Thoracic aorta (tissue), 2 donors: ENCODE measurements around the gene DNM3. TPM values are rescaled to one million over a fixed set of nuclear protein-coding genes. Genes with fewer than 3 reads are reported as not detected.

ENCODE experiments used
- ATAC-seq: fragments of 150-250 bp; one replicate; pipeline ENCODE4 v1.8.0; 2017; ENCODE audit warnings: low read depth; ENCODE audit not compliant: insufficient number of reproducible peaks, low FRiP score
- DNase-seq: peaks from one replicate; pipeline ENCODE4 v3.0.0-alpha.2; 2020; ENCODE audit warnings: low spot score
- H3K27ac ChIP-seq, 2 donors: fragments of 200-600 bp; sonication (generic); 1 replicate in 1 of 2; 2 replicates in 1 of 2; pipeline ENCODE4 v1.5.1; 2016; ENCODE audit warnings: mild to moderate bottlenecking in 2 of 2, moderate library complexity in 2 of 2
- H3K27me3 ChIP-seq: fragments of 200-600 bp; sonication (generic); replicated peaks from 2 replicates; pipeline ENCODE4 v1.6.0; 2016; ENCODE audit warnings: mild to moderate bottlenecking; ENCODE audit not compliant: insufficient read depth
- H3K36me3 ChIP-seq: fragments of 200-600 bp; sonication (generic); one replicate; pipeline ENCODE4 v1.5.1; 2016
- H3K4me1 ChIP-seq, 2 donors: fragments of 200-600 bp; sonication (generic); 1 replicate in 1 of 2; 2 replicates in 1 of 2; pipeline versions ENCODE4 v1.5.1 to v1.6.0; 2016; ENCODE audit warnings: low read depth in 2 of 2, mild to moderate bottlenecking in 1 of 2; ENCODE audit not compliant: control insufficient read depth in 1 of 2
- H3K4me3 ChIP-seq: fragments of 200-600 bp; sonication (generic); 2 replicates; pipeline ENCODE4 v1.5.1; 2016; ENCODE audit warnings: mild to moderate bottlenecking
- H3K9me3 ChIP-seq: fragments of 200-600 bp; sonication (generic); 2 replicates; pipeline ENCODE4 v1.5.1; 2016
- total RNA-seq, 2 donors: library from RNA; depleted of rRNA; stranded (reverse); fragments of >200 nt; gene quantifications; one replicate each; pipeline versions ENCODE4 v1.1.0 to v1.2.3, GENCODE V29; 2016
- TF ChIP-seq, protein P1 (sequence below): fragments of 200-600 bp; sonication (generic); IDR thresholded peaks from one replicate; pipeline ENCODE4 v1.5.1; 2019; ENCODE audit warnings: antibody characterized with exemption

Gene DNM3
- total RNA-seq, 2 donors from 2014 or later, result 5.8 to 7.5 TPM

DNA sequence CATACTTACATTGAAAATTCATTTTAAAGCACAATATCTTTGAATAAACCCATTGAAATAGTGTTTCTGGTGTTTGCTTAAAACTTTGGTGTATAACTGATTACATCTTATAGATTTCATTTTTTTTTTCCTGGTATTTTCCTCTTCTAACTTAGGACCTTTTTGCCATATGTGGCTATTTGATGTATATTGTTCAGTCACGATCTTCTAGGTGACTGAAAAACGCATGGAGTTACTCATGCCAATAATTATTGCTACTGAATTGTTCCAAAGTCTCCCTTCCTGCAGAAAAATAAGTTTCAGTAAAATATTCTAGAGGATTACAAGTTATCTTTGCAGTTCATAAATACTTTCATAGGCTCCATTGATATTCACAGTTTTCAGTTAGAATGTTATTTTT, 556.3 kb downstream of the DNM3 start:
- H3K36me3 ChIP-seq, result no peaks in the 10 kb centered on the region

DNA sequence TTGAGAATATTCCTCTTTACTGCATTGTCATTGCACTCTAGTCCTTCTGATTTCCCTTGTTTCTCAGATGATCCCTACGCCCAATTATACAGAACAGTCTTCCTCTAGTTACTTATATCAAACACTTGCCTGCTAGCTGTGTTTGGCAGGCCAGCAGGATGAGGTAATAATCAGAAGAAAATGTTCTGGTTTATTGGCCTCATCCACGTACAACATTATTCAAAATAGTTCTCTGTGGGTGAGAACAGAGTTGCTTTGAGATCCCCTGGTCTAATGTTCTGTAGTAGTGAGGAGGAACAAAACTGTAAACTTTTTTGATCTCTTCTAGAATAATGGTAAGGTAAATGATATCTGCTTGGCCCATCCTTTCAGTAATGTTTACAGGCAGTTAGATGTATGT, 556.9 kb downstream of the DNM3 start:
- Histone ChIP-seq H3K4me3 (no peak overlapping the region), H3K27ac (peak overlapping the region; percentile 91), H3K27me3 (no peaks in the 10 kb centered on the region), H3K9me3 (no peaks in the 10 kb centered on the region), H3K4me1 (peaks cover 34 to 78% of the 10 kb centered on the region in 2 donors), H3K36me3 (no peaks in the 10 kb centered on the region)
- TF ChIP-seq, protein P1, sequence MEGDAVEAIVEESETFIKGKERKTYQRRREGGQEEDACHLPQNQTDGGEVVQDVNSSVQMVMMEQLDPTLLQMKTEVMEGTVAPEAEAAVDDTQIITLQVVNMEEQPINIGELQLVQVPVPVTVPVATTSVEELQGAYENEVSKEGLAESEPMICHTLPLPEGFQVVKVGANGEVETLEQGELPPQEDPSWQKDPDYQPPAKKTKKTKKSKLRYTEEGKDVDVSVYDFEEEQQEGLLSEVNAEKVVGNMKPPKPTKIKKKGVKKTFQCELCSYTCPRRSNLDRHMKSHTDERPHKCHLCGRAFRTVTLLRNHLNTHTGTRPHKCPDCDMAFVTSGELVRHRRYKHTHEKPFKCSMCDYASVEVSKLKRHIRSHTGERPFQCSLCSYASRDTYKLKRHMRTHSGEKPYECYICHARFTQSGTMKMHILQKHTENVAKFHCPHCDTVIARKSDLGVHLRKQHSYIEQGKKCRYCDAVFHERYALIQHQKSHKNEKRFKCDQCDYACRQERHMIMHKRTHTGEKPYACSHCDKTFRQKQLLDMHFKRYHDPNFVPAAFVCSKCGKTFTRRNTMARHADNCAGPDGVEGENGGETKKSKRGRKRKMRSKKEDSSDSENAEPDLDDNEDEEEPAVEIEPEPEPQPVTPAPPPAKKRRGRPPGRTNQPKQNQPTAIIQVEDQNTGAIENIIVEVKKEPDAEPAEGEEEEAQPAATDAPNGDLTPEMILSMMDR, result no peak
- no peak for ATAC-seq
- no peak for DNase-seq

More for the DNA sequence above, 556.3 kb downstream of the DNM3 start:
- peaks cover 29 to 78% of the 10 kb centered on the region in 2 donors for H3K4me1 ChIP-seq
- TF ChIP-seq, protein P1, result no peak
- no peaks in the 10 kb centered on the region for H3K9me3 ChIP-seq
- peak overlapping the region; percentile 91 for H3K27ac ChIP-seq
- H3K27me3 ChIP-seq, result no peaks in the 10 kb centered on the region
- ATAC-seq (no peak), DNase-seq (no peak)
- H3K4me3 ChIP-seq, result no peak overlapping the region

DNA sequence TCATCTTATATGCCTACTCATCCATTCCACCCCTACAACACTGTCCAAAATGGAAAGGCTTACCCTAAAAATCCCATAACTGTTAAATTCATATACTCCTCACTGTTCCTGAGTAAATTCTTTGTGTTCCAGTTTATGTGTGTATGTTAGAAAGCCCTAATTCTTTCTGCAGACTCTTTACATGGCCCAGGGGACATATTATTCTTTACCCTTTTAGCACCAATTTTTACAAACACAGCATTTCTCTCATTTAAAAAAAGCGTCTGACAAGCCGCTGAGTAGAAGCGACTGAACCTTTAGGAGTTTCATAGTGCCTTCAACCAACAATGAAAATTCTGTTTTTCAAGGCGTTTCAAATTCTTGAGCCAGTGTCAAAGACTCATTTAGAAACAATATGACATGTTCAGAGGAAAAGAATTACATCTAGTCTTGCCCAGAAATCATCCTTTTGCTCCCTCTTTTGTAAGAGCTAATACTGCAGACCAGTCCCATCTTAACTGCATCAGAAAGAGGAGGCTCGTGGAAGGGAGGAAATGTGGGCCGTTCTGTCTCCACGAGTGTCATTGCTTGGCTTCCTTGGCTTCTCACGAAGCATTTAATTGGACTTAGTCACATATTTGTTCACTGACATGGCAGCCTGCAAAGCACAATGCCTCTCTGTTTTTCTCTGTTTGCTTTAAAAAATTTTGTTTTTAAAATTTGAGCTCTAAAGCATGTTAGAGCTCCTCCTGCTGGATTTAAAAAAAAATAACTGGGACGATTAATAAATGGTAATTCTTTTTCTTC, 557.9 kb downstream of the DNM3 start:
- DNase-seq, result peak; percentile 19
- Histone ChIP-seq H3K4me3 (peak overlapping the region; percentile 55), H3K36me3 (no peaks in the 10 kb centered on the region), H3K9me3 (no peaks in the 10 kb centered on the region), H3K27me3 (no peaks in the 10 kb centered on the region), H3K4me1 (peaks cover 36 to 78% of the 10 kb centered on the region in 2 donors), H3K27ac (peak overlapping the region; percentile 91)
- TF ChIP-seq, protein P1, result peak; percentile 59
- peak; percentile 48 for ATAC-seq

DNA sequence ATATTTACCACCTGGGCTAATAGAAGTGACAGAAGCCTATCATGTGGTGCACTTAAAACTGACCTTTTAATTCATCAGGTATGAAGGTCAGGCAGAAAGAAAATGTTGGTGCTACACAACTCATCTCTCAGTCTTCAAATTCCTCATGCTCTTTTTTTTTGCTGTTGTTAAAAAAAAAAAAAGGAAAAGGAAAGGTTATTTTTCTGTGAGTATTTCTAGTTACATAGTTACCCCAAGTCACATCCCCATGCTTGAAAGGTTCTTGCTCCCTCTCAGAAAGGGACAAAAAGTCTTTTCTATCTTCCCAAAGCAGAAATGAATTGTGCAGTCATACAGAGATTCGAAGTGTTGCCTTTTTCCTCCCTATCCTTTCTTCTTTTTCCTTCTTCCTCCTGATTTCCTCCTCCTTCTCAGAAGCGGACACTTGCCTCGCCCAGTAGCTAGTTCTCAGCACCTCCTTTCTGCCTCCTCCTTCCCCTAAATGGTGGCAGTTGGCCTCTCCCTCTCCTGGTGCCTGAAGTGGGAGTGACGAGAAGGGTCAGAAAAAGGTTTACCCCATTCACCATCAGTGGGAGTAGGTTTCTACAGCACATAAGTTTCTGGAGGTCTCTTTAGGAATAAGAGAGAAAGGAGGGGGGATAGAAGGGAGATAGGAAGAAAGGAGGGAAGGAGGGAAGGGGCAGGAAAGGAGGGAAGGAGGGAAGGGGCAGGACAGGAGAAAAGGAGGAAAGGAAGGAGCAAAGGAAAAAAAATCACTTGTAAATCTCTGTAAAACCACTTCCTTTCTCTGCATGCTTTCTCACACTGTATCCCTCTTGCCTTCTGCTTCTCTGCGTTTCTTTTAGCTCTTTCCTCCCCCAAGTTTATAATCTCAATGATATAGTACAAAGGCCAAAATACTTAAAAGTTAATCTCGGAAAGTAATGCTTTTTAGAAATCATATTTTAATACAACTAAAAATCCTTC, 558.7 kb downstream of the DNM3 start:
- DNase-seq (no peak), ATAC-seq (no peak)
- peak overlapping the region; percentile 91 for H3K27ac ChIP-seq

More for the DNA sequence above, 558.7 kb downstream of the DNM3 start:
- TF ChIP-seq, protein P1, result no peak
- Histone ChIP-seq H3K4me1 (peaks cover 31 to 76% of the 10 kb centered on the region in 2 donors), H3K36me3 (no peaks in the 10 kb centered on the region), H3K9me3 (no peaks in the 10 kb centered on the region), H3K27me3 (no peaks in the 10 kb centered on the region), H3K4me3 (peak overlapping the region; percentile 55)
